HG02642 (cell line): ENCODE results near the gene NAB1.
A peak's percentile ranks its signal among the peaks of the same experiment; 100 is the strongest.

Experiments used
- ATAC-seq: cut with Tn5 transposase; IDR thresholded peaks from one replicate; pipeline ENCODE4 v1.9.1; 2021; ENCODE audit warnings: mild to moderate bottlenecking; ENCODE audit not compliant: unreplicated experiment, poor library complexity

The NAB1 gene

DNA sequence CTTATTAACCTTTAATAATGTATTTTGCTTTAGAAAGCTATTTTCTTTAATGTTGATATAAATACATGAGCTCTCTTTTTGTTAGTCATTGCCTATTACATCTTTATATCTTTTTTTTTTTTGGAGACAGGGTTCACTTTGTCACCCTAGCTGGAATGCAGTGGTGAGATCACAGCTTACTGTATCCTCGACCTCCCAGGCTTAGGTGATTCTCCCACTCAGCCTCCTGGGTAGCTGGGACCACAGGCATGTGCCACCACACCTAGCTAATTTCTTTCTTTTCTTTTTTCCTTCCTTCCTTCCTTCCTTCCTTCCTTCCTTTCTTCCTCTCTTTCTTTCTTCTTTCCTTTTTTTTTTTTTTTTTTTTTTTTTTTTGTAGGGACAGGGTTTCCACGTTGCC, 15.4 kb downstream of the NAB1 start:
- no peak for ATAC-seq

DNA sequence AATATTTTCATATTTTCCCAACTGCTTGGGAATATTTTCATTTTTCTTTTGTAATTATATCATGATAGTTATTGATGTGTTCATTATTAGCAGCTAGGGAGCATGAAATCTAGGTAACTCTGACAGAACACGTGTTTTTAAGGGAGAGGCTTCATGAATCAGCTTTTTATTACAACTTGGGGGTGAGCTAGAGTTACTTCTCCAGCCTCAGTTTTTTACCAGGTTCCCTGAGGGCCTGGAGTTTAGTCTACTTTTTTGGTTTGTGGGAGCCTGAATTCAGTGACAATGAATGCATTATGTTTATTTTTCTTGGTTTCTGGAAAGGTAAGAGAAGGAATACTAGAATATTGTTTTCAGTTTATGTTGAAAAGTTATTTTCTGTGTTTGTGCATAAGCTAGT, 18.0 kb downstream of the NAB1 start:
- ATAC-seq, result no peak

DNA sequence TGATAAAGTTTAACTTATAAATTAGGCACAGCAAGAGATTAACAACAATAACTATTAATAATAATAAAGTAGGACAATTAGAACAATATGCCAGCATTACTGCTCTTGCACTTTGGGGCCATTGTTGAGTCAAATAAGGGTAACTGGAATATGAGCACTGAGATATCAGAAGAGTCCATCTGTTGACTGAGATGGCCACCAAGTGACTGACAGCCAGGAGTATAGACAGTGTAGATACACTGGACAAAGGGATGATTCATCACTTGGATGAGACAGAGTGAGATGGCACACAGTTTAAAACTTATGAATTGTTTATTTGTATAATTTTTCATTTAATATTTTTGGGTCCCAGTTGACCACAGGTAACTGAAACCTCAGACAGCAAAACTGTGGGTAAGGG, 20.0 kb downstream of the NAB1 start:
- ATAC-seq, result no peak

DNA sequence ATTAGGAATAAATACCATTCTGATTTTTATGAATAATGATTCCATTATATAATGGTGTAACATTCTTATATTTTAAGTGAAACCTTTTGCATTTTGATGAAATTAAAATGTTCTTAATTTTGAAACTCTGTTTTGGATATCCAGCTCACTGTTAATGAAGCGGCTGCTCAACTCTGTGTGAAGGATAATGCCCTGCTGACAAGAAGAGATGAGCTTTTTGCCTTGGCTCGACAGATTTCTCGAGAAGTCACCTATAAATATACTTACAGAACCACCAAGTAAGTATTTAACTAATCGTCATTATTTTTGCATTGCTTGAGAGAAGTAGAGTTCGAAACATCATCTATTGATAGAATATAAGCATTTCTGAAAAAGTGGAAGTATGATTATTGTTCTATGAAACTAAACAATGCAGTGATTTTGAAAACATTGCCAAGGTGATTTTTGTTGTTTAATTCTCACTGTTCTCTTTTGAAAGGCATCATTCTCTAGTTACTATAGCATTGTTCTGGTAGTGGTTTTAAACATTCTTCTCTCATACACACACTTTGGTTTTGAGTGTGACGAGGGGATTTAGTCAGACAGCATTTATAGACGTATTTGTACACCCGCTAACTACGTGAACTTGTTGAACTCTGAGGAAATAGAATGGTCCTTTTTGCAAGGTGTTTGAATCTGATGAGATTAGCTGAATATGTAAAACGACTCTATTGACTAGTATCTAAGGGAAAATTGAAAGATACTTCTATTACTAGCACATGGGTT, 21.5 kb downstream of the NAB1 start:
- ATAC-seq, result peak; percentile 54

DNA sequence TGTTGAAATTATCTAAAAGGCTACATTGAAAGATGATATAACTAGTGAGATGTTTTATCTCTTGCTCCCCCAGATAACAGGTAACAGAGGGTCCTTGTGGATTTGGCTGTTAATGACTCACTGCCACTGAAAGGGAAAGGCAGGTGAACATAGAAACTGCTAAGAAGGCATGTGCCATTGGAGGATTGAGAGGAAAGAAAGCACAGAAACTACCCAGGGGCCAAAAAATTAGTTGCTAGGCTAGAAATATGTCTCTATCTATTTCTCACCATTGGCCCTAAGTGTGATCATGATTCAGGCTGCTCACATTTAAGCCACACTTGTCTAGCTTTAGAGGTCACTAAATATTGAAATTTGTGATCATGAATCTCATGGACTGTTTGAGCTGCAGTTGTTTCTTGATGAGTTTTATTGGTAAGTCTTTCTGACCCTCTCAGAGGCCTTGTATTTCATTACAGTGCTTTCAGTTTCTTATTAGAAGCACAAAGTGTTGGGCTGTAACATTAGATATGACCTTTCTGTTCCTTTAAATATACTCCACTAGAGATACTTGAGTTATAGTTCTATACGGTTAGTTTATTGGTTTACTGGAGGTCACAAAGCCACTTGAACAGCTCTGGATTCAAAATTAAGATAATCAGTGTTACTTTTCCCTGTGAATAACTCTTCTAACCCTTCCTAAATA, 26.2 kb downstream of the NAB1 start:
- peak; percentile 42 for ATAC-seq

DNA sequence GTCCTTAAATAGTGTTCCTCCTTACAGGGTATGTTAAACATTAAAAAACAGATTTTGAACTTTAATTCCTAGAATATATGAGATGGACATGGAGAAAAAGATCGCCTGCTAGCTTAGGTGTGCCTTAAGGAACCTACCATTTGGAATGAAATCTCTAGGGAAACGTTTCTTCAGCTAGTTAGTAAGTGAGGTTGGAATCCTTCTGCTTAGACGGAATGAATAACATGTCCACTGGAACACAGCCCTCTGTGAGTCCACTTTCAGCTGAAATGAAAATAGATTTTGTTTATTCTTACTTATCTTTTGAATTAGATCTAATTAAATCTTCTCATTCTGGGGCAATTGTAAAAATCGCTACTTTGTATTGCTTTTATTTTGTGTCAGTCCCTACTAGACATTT, 28.4 kb downstream of the NAB1 start:
- no peak for ATAC-seq

DNA sequence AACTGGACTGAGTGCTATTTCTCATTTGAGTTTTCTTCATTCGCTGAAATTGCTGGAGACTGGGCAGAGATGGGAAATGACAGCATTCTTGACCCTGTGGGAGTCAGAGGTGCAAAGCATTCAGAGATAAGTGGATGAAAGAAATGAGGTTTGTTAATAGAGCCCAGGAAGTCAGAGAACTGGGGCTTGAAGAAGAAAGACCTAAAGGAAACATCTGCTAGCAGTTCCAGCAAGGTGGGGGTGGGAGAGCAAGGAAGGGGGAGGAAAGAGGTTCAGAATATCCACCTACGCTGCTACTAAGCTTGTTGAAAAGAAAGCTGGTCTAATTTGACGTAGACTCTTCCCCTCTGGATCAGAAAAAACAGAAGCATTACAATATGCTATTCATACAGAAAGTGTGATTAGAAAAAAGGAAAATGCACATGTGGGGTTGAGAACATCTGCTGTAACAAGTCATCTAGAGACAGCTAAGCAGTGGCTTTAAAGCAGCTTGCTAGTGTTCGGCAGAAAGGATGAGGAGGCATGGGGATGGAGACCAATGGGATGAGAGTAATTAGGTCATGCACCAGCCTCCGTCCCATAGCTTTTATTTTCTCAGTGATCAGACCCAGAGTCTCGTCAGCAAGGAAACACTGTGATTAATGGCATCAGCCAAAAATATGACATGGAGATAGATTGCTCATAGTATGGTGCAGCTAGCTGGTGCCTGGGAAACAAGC, 29.7 kb downstream of the NAB1 start:
- peak; percentile 65 for ATAC-seq

DNA sequence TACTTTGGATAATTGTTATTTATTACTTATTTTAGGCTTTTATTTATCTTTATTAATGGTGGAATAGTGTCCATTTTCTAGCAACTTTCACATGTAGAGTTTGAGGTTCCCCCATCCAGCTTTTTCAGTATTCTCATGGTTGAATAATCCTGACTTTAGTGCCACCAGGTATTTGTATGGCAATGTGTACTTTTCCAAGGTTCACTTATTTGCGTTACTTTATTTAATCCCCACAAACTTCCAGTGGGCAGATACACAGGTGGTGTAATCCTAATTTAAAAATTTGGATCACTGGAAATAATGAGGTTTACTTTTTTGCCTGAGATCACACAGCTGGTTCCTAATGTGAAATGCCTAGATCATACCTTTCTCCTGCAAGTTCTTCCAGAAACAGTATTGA, 30.5 kb downstream of the NAB1 start:
- ATAC-seq, result no peak

DNA sequence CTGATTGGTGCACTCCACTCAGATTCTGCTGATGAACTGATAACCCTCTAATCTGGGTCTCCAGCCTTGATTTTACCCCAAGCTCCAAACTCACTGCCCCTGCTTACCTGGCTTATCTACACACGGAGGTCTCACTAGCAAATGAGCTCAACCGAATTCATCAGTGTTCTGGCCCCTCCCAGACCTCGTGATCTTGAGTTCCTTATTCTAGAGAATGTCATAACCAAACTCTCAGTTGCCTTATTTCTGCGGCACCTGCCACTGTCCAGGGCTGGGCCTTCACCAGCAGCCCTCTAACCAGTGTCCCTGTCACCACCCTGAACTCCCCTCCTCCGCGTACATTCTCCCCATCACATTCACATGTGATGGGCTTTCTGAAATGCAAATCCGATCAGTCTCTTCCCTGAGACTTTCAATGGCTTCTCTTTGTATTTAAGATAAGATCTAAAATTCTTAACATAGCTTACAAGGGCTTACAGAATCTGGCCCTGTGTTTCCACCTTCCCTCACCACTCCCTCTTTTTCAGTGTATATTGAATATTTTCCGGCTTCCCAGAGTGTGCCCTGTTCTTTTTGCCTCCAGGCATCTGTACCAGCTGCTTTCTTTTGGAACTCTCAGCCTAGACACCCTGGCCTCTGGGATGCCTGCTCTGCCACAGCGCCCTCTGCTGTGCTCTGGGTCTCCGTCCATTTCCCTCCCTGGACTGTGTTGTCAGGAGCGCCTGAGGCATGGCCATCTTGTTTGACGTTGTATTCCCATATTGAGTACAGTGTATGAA, 31.1 kb downstream of the NAB1 start:
- ATAC-seq, result peak; percentile 56

DNA sequence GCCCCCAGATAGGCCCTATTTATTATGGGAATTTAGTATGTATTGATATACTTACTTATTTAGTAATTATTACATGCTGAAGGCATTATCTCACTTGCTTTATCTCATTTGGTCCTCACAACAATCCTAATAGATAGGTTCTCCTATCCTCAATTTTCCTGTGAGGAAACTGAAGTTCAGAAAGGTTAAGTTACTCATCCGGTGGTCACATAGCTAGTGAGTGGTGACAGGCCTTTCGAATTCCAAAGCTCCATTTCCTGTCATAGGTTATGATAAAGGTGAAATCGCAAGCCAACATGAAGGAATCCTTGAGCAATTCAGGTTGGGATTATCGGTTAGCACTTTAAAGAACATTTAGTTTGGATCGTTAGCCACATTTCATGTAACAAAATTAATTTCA, 33.3 kb downstream of the NAB1 start:
- ATAC-seq, result no peak

DNA sequence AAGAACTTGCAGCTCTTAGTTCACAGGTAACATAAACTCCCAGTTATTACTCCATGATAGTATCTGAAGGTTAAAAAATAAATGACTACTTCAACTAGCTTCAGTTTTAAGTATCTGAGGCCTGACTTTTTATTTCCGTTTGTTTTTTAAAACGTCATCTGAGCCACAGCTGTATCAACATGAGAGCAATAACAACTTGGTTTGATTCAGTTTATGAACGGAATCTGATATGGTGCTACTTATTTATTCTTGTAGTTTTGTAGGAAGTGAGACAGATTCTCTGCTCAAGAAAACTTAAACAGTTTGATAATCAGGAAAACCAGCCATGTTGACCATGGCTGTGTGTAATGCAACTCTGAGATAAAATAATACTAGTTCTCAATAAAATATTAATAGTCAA, 34.9 kb downstream of the NAB1 start:
- no peak for ATAC-seq

DNA sequence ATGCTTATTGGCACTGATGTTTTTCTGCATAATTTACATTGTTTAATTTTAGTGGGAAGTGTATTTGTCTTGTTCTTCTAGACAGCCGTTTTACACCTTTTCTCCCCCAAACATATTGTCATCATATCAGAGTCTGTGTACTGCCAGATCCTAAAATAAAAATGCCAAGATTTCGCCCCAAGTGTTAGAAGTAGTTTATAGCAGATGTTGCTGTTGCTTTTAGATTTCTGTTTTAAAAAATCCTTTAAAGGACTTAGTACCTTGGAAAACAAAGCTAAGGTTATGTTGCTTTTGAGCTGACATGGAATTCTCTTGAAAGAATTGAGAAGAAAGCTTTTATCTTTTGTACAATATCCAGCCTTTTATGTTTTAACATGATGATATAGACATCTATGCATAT, 36.0 kb downstream of the NAB1 start:
- no peak for ATAC-seq

DNA sequence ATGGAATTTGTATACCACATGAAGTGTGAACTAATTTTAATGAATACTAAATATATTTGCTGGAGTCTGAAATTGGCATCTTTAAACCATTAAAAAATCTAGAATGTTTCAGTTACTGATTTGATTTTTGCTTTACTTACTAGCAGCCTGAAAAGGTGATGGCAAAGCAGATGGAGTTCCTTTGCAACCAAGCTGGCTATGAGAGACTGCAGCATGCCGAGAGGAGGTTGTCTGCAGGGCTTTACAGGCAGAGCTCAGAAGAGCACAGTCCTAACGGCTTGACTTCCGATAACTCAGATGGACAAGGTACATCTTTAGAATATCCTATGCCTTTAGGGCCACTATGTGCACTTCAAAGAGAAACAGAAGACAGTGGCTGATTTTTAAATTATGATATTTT, 36.5 kb downstream of the NAB1 start:
- ATAC-seq, result no peak

DNA sequence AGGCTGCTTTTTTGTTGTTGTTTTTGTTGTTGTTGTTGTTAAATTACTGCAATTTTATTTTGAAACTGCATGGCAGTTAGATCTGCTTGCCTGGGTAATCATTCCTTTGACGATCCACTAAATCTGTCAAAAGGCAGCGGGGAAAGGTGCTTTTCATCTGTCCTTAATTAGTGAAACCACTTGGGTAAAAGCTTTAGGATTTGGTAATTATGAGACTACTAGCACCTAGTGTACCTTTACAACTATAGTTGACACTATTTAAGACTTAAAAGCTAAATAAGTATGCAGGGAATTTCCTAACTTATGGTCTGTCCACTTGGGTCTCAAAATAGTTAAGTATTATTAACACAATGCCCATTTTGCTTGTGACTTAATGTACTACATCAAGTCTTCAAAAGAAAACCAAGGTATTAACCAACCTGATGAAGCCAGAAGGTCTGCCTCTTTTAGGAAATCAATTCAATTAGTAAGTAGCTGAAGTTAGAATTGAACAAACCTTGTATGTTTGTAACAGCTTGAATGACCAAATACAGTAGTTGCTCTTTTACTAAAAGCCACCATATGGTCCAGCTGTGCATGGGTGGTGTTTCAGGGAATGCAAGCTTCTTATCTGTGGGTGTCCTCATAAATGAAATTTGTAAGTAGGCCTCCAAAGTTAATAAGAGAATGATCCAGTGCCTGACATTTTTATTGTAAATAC, 44.8 kb downstream of the NAB1 start:
- peak; percentile 75 for ATAC-seq

DNA sequence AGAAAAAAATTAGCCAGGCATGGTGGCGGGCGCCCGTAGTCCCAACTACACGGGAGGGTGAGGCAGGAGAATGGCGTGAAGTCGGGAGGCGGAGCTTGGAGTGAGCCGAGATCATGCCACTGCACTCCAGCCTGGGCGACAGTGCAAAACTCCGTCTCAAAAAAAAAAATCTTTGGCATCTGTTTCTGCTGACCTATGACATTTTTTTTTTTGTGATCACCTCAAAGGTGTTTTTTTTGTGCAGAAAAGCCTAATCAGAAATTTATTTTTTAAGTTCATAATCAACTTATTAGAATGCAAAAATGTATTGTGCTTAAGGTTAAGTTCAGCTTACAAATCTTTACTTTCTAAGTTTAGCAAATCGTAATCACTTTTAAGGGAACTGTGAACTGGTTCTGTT, 45.6 kb downstream of the NAB1 start:
- no peak for ATAC-seq

DNA sequence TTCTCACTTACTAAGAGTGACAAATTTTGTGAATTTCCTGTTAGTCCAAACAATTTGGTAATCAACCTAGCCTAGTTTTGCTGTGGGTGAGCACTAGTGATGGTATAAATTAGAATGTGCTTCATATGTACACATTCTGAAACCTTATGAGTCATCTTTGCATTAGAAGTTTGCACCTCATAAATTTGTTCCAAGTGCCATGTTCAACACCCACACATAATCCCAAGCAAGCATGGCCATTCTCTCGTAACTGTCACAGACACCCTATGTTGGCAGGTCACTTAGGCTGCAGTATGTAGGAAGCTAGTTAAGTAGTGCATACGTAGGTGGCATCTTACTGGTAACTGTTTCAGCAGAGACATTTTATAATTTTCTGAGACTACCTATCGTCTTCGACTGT, 46.9 kb downstream of the NAB1 start:
- no peak for ATAC-seq

DNA sequence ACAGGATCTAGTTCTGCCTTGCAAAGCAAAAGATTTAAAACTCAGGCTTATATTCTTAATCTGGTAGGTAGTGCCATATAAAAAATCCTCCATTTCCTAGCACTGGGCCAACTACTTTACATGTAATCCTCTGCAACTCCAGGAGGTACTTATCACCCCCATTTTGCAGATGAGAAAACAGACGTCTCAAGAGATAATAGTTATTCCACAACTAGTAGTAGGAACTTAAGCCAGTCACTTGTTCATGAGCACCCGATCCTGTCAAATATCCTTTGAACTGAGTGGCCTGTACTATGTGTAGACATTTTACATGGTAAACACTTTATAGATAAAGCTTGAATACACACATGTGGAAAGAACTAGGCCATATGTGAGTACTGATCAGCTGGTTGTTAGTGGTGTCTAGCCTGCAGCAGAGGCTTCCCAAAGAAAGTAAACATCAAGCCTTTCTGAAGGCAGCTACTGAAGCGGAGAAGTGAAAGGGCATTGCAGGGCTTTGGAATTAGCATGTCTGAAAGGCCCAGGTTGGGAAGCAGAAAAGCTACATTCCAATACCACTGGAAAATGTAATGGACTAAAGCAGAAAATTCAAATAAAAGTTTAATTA, 48.0 kb downstream of the NAB1 start:
- no peak for ATAC-seq

DNA sequence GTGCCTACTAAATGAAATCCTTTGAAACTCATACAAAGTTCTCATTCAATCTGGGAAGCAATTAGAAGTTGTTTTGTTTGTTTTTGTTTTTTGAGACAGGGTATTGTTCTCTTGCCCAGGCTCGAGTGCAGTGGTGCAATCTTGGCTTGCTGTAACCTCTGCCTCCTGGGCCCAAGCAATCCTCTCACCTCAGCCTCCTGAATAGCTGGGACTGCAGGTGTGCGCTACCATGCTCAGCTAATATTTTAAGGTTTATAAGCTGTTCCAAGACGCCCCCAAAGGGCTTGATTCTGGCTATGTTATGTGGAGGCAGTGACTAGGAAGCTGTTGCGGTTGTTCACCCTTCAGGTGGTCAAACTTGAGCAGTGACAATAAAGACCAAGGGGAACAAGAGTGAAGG, 48.5 kb downstream of the NAB1 start:
- no peak for ATAC-seq

DNA sequence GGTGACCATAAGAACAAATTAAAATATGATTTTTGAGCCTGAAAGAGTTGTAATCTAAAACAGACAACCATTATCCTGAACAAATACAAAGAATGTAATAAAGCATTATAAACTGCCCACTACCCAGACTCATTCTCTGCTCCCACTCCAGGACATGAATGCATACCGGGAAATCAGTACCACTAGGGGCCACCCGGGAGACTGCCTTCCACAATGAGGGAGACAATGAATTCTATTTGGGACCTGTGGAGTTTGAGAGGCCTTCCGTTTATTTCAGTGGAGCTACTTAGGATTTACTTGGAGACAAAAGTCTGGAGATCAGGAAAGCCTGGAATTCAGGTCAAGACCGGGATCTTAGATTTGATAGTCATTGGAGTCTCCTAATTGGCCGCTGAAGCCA, 50.0 kb downstream of the NAB1 start:
- no peak for ATAC-seq

DNA sequence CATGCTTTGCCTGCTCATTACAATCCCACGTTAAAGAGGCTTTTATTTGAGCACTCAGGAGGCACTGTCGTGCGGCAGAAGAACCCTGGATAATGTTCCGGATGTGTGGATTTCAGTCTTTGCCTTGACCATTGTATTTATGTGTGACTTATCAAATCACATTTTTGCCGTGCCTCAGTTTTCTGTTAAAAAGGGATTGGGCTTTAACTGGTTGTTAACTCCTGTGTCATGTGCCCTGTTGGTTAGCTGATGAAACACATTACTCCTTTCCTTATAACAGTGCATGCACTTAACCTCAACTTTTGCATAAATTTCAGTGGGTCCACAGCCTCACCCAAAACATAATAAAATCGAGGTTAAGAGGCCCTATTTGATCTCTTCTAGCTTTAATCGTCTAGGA, 52.7 kb downstream of the NAB1 start:
- ATAC-seq, result peak; percentile 61
